DMS53 (cell line): ENCODE results near the gene ATXN1.
A peak's percentile ranks its signal among the peaks of the same experiment; 100 is the strongest.

Experiments
- DNase-seq: peaks from one replicate; lab custom pipeline; 2025; lab: John Stamatoyannopoulos, UW

The ATXN1 gene

DNA sequence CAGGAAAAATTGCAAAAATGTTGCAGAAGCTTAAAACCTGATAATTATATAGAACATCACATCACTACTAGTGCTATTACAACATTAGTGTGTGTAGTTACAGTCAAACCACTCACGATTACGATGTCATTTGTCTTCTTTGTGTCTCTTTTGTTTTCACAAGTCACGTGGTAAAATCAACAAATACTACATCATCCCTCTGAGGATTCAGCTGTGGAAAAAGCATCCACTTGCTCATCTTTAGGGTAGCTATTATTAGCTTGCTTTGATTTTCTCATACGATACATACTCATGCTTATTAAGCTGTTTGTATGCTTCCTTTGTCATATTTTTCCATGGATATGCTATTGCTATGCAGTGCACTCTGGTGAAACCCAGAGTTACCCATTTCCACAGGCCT lies 22.2 kb upstream of the ATXN1 start:
- peak; percentile 85 for DNase-seq

- DNase-seq, result no peak
These were observed 21.0 kb upstream of the ATXN1 start for GRCh38 chr6:16782278-16782677.

DNA sequence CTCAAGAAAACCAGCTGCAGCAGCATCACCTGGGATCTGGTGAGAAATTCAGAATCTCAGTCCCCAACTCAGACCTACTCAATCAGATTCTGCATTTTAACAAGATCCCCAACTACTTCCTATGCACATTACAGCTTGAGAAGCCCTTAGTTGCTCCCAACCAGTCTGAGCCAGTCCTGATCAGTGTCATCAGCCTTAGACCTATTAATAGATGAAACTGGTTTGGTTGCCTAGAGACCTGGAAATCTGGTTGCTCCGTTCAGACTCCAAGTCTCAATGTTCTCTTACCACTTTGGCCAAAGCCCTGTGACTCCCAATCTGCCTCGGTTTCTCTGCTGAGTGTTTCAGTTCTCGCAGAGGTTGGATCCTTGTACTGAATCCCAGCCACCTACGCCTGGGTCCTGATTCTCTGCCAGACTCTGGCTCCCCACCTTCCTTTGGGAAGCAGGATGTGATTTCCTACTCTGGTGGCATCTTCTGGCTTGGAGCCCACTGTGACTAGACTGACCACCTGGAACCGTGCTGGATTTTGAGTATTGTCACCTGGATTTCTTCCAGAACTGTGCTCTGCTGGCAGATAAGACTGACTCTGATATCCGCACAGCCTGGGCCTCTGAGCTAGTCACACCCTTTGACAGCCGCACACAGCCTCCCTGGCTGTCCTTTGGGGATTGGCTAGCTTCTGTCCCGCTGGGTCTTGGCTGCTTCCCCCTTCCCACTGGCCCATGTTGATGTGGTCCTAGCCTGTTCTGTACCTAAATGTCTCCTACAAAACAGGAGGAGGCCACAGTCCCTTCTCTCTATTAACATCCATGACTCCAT lies 20.3 kb upstream of the ATXN1 start:
- peak; percentile 85 for DNase-seq

DNA sequence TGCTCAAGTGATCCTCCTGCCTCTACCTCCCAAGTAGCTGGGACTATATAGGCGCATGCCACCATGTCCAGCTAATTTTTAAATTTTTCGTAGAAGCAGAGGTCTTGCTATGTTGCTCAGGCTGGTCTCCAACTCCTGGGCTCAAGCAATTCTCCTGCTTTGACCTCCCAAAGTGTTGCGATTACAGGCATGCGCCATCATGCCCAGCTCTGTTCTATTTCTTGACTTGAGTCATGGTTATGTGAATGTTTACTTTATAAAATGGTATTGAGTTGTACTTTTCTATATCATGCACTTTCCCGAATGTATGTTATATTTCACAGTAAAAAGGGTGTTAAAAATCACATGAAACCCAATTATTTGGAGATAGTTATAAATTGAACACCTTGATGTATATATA lies 17.3 kb upstream of the ATXN1 start:
- DNase-seq, result no peak

DNA sequence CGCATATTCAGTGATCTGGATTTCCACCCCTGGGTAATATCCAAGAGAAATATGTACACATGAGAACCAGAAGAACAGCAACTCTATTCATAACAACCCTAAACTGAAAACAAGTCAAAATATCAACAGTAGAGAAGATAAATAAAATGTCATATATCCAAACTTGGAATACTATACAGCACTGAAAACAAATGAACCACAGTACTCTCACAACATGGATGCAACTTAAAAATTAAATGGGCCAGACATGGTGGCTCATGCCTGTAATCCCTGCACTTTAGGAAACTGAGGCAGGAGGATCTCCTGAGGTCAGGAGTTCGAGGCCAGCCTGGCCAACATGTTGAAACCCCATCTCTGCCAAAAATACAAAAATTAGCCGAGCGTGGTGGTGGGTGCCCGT lies 16.5 kb upstream of the ATXN1 start:
- no peak for DNase-seq

DNA sequence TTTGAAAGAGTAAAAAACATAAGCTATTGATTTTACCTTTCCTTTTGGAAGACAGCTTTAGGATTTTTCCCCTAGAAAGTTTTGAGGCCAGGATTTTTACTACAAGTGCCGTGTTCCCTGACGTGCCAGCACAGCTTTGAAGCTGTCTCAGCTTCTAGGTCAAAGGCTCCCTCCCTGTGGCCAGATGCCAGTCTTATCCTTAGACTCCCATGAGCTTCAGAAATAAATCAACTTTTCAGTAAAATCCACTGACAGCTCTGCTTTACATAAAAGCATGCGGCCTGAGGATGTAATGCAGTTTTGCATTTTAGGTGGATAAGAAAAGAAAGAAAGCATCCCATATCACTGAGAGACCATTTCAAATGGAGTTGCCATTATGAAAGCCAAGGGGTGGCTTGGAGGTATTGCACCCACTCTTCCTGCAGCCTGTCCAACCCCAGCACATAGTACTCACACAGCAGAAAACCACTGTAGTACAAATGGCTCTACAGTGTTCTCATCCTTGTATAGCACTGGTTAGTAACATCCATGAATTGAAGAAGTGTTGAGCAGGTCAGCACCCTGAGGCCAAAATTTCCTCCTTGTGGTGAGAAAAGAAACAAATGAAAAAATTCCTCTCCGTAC lies 15.2 kb upstream of the ATXN1 start:
- DNase-seq, result no peak

GRCh38 chr6:16774437-16774836 lies 13.2 kb upstream of the ATXN1 start:
- no peak for DNase-seq

GRCh38 chr6:16773362-16773761 lies 12.1 kb upstream of the ATXN1 start:
- DNase-seq, result no peak

DNA sequence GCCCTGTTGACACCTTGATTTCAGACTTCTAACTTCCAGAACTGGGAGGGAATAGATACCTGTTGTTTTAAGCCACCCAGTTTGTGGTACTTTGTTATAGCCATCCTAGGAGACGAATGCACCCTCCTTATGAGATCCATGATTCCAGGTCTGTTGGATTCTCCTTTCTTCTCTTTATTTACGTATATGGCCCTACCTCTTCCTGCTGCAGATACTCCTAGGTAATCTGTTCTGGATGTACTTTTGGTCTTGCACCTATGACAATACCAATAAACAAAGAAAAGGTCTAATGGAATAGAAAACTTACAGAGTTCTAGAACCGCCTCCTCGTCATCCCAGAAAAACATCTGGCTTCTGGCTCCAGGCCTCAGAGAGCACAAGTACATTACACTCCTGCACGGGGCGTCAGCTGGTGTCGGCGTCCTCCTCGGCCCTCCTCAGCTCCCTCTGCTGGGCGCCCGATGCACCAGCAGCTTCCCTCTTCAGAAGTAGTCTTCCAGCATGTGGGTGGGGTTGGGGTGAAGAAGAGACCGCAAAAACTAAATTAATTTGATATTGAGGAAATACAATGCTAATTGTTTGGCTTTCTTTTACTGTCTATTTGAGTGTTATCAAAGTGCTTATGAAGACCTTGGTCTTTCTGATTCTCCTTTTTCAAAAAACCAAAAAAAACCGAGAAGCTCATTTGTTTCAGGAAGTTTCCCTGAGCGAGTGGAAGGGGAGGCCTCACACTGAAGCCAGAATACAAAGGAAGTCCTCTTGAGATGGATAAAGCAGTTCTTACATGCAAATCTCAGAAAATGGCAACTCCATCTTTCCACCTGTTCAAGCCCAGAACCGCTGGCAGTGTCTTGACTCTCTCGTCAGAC lies 9.7 kb upstream of the ATXN1 start:
- peak; percentile 90 for DNase-seq

- DNase-seq, result no peak
These were observed 8.7 kb upstream of the ATXN1 start for GRCh38 chr6:16769986-16770376.

DNA sequence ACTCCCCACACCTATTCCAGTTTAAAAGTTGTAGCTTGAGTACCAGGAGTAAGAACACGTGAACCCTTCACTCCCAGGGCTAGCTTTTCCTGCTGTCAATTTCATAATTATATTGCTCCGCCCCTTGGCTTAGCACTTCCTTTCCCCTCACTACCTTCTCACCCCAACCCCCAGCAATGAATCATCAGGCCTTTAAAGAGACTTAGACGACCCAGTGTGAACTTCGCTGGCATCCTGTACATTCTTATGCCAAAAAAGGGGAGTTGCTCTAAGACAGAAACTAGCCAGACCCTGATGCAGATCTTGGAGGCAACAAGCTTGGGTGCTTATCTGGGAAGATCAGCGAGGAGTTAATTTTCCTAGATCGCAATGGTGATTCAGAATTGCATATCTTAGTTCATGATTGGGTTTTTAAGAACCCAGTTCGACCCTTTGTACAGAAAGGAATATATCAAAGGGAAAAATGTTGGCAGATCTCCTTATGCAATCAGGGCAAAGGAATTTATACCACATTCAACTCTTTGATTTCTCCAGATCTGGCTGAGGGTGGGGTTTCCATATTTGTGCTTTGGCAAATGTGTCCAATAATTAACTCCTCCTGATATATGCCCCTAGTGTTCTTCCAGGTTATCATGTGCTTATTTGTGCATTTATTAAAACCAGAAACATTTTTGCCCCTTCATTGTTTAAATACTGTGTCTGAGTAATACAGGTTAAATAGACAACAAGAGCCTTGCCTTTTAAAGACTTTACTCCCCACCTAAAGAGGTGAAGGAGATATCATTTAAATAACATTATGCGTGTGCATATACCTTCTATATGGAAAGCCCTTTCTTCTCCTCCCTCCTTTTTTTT lies 8.1 kb upstream of the ATXN1 start:
- peak; percentile 32 for DNase-seq

GRCh38 chr6:16768477-16768830 lies 7.2 kb upstream of the ATXN1 start:
- DNase-seq, result no peak

- DNase-seq, result no peak
These were observed 6.7 kb upstream of the ATXN1 start for GRCh38 chr6:16767765-16768476.

DNA sequence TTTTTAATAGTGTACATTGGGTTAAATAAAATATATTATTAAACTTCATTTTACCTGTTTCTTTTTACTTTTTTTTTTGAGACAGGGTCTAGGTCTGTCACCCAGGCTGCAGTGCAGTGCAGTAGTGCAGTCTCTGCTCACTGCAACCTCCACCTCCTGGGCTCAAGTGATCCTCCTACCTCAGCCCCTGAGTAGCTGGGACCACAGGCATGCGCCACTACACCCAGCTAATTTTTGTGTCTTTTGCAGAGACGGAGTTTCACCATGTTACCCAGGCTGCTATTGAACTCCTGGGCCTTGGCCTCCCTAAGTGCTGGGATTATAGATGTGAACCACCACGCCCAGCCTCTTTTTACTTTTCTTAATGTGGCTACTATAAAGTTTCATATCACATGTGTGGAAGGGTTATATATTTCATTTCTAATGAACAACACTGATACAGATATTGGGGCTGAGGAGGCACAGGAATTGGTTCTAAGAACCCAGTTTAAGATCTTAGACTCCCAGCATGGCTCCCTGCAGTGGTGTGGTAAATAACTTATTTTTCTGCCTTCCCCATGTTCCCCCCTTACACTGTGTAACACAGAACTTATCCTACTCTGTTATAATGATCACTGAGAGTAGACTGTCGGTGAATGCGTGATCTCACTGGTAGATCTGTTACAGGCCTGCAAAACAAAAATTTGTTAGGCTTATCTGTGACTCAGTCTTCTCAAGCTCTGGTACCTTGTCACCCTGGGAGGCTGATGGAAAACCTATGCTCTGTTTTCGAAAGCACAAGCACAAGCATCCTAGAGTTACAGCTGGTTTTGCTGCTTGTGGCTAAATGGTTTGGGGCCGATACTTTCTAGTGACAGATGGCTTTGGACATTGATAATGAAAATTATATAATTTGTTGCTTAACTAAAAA lies 5.8 kb upstream of the ATXN1 start:
- DNase-seq, result no peak

DNA sequence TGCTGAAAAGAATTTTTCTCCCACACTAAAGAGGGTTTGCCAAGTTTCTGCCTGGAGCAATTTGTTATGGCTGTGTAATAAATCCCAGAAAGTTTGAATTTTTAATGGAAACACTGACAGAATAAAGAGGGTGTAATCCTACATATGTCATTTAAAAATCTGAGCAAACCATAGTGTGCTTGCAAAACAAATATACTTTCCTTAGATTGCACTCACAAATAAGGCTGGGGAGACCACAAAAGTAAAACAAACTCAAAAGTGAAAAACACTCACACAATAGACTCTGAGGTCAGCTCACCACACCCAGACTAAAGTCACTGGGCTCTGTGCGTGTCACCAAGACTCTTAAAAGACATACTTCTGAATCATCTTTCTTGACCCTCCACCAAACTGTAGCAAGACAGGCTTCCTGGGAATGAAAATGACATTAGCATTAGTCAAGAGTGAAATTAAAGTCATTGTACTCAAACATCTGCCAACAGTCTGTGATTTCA lies 4.8 kb upstream of the ATXN1 start:
- DNase-seq, result peak; percentile 8

DNA sequence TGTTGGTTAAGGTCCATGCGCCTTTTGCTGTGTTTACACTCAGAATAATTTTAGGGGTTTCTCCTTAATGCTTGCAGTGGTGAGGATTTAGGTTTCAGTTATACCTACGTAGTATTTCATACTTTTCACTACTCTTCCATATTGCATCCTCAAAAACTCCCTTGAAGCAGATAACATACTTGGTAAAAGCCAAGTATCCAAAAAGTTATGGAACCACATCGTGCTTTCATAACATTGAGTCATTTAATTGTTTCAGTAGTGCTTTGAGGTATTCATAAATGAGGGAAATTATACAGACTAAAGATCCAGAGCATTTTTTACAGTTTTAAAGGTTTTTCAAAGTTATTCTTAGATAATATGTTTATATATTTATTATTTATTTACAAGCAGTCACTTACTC lies 4.0 kb upstream of the ATXN1 start:
- no peak for DNase-seq

GRCh38 chr6:16764188-16764950 lies 3.1 kb upstream of the ATXN1 start:
- DNase-seq, result peak; percentile 29

DNA sequence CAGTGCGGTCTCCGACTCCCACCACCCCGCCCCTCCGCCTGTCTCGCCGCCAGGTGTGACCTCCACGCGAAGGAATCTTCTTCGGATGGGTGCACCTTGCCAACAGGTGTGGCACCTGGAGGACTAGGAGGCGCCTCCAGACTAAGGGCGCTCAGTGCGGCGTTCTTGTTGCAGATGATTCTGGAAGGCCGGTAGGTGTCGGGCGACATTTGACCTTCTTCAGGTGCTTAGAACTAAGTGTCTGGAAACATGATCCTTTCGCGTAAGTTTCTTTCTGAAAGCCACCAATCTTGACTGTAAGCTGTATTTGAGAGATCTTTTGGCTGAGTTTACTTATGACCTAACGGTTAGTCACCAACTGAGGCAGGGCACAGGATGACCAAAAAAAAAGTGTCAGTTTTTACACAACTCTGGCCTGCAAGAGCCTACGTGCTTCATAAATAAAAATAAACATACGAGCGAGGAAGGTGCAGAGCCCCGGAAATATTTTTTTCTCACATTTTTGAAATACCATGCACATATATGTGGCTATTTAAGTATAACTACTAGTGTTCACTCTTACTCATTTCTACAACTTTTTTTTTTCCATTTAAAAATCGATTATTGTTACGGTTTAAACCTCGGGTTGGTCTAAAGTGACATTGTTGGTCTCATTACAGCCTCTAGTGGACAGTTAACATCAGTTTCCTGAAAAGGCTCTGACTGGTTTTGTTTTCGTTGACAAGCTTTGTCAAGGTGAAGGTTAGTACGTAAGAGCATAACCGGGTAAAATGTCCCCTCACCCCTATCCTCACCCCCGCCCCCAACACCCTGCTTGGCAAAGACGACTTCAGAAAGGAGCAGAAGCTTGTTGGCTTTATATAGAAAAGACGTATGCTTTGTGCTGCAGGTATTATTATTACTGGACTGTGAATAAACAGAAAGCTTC lies 1.6 kb upstream of the ATXN1 start:
- peak; percentile 86 for DNase-seq
